Measurements from ENCODE around the gene GNL3.
"Not testable (repeated sequence)": the region's sequence is repeated elsewhere in the genome, so short reads cannot be mapped to it uniquely, and the experiment has no call there.

GNL3 gene

DNA sequence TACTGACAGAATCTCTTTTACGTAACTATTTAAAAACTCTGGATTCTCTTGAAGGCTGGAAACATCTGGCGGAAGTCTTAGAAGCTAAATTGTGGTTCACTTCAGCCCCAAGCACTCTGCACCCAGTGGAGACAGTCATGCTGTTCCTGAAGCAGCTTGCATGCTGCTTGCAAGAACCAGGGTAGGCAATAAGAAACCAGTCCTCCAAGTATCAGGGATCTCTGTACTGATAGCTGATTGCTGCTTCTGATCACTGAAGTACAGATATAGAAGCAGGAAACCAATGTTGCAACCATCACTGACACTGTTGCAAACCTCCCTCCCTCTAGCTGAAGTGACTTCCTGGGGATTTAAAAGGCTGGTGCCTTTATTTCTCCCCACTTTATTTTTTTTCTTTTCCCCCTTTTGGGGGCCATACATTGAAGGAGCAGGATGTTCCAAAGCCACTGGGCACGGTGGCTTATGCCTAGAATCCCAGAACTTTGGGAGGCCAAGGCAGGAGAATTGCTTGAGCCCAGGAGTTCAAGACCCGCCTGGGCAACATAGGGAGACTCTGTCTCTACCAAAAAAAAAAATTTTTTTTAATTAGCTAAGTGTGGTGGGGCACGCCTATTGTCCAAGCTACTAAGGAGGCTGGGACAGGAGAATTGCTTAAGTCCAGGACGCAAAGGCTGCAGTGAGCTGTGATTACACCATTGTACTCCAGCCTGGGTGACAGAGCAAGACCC lies 35.3 kb downstream of the GNL3 start:
- ATAC-seq: no peak

DNA sequence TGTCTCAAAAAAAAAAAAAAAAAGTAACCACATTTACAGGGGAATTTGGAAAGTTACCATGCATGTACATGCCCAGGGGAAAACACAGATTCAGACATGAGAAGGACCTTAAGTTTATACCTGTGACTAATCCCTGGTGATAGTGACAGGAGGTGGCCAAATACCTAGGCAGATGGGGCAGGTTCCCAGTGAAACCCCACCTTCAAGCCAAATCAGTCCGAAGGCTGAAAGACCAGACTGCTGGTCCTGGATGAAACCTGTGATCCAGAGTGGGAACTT lies 35.8 kb downstream of the GNL3 start:
- peak in 1 of 2 donors; percentile 7 for ATAC-seq

DNA sequence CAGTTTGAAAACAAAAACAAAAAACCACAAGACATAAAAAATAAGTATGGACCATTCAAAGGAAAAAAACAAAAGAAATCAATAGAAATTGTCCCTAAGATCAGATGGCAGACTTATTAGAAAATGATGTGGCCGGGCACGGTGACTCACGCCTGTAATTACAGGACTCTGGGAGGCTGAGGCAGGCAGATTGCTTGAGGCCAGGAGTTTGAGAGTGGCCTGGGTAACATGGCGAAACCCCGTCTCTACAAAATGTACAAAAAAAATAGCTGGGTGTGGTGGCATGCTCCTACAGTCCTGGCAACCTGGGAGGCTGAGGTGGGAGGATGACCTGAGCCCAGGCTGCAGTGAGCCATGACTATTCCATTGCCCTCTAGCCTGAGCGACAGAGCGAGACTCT lies 36.7 kb downstream of the GNL3 start:
- ATAC-seq: no peak

DNA sequence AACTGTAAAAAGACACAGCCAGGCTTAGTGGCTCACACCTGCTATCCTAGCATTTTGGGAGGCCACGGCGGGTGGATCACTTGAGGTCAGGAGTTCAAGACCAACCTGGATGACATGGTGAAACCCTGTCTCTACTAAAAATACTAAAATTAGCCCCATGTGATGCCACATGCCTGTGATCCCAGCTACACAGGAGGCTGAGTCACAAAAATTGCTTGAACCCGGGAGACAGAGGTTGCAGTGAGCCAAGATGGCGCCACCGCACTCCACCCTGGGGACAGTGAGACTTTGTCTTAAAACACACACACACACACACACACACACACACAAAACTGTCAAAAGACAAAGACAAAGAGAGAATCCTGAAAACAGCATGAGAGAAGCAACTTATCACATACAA lies 38.1 kb downstream of the GNL3 start:
- no peak for ATAC-seq

DNA sequence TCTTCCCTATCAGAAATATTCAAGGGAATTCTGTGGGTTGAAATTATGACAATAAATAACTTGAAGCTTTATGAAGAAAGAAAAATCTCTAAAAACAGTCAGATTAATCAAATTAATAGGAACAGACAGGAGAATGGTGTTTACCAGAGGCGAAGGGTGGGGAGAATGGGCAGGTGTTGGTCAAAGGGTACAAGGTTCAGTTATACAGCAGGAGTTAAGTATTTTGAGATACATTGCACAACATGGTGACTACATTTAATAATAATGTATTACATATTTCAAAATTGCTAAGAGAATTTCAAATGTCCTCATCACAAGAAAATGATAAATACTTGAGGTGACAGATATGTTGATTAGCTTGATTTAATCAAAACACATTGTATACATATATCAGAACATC lies 38.7 kb downstream of the GNL3 start:
- ATAC-seq: no peak

DNA sequence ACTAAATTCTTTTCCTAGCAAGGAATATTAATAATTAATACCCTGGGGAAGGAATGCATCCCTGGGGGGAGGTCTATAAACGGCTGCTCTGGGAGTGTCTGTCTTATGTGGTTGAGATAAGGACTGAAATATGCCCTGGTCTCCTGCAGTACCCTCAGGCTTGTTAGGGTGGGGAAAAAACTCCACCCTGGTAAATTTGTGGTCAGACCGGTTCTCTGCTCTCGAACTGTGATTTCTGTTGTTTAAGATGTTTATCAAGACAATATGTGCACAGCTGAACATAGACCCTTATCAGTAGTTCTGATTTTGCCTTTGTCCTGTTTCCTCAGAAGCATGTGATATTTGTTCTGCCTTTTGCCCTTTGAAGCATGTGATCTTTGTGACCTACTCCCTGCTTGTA lies 42.9 kb downstream of the GNL3 start:
- not testable (repeated sequence) for ATAC-seq

DNA sequence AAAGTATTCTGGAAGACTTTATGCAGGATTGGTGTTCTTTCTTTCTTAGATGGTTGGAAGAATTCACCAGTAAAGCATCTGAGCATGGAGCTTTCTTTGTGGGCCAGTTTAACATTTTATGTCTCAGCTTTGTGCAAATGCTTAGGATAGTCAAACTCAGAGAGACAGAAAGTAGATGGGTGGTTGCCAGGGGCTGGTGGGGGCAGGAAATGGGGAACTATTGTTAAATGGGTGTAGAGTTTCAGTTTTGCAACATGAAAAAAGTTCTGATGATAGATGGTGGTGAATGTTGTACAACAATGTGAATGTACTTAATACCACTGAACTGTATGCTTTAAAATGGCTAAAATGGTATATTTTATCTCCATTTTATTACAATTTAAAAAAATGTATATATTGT lies 44.8 kb downstream of the GNL3 start:
- no peak for ATAC-seq

DNA sequence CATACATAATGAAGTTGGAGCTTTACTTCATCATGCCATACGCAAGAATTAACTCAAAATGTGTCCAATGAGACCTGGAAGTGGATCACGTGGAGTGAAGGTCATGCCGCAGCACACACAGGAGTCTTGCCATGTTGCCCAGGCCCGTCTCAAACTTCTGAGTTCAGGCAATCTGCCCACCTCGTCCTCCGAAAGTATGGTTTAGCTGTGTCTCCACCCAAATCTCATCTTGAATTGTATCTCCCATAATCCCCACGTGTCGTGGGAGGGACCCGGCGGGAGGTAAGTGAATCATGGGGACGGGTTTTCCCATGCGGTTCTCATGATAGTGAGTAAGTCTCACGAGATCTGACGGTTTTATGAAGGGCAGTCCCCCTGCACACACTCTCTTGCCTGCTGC lies 45.8 kb downstream of the GNL3 start:
- no peak for ATAC-seq

DNA sequence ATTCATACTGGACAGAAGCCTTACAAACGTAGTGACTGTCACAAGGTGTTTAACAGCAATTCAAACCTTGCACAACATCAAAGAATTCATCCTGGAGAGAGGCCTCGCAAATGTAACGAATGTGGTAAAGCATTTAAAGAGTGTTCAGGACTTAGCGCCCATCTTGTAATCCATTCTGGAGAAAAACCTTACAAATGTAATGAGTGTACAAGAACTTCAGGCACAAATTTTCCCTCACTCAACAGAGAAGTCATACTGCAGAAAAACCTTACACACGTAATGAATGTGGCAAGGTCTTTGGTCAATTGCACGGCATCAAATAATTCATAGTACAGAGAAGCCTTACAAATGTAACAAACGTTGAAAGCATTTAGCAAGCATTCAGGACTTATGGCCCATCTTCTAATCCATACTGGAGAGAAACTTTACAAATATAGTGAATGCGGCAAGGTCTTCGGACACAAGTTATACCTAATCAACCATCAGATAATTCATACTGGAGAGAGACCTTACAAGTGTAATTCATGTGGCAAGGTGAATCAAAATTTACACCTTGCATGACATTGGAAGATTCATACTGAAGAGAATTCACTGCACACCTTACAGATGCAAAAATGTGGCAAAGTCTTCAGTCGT lies 47.5 kb downstream of the GNL3 start:
- ATAC-seq: no peak

DNA sequence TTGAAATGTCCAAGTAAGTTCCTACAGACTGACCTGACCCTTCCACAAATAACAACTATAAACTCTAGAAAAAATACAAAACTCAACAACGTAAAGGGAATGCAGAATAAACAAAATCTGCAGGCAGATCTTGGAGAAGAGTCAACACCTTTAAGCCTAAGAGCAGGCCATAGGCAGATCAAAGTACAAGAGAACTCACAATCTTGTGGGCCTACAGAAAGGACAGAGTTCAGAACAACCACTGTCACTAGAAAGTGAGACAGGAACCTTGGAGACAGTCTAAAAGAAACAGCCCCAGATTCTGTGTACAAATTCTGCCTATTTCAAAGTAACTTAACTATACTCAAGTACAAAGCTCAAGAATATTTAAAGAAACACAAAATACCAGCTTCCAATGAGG lies 53.9 kb downstream of the GNL3 start:
- ATAC-seq: no peak

DNA sequence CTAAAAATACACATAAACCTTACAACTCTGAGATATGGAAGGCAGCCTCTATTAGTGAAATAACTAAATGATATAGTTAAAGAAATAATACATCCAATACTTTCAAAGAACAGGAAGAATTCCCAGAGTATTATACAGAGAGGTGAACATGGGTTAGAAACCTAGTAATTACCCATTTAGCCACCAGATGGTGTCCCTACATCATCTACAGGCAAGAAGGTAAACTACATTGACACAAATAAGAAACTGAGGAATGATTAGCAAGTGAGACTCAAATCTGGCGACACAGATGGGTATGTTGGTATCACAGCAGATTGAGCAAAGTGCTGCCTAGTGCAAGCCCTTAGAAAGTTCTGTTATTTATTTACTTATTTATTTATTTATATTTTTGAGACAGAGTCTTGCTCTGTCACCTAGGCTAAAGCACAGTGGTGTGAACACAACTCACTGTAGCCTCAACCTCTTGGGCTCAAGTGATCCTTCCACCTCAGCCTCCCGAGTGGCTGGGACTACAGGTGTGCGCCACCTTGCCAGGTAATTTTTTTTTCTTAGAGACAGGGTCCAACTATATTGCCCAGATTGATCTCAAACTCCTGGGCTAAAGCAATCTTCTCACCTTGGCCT lies 56.7 kb downstream of the GNL3 start:
- ATAC-seq: no peak

DNA sequence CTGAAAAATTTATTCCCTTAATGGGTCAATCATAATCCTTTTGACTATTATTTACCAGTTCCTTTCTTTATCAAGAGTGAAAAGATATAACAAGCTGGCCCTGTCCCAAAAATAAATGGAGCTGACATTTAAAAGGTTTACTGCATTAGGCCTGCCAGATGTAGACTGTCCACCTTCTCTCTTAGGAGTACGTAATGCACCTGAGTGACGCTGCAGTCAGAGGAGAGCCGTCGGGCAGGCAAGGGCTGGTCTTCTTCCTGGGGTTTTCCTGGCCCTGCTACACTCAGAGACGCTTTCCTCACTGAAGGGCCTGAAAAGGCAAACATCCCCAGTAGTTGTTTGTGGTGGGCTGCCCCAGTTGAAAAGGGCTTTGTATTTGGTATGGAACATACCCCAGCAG lies 57.3 kb downstream of the GNL3 start:
- no peak for ATAC-seq

DNA sequence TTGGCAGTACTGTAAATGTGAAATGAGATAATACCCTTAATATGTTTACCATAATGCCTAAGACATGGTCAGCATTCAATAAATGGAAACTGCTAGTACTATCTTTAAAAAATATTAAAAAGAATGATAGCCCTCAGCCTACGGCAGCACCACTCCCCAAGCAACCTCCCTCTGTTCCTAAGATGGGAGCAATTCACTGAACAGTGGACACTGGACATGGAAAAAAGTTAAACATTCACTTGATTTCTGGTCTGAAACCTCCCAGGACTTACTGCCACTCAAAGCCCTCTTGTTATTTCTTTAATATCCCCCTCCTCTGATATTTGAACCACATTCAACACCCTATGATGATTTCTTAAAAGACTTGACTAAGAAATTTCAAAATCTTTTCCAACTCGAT lies 57.9 kb downstream of the GNL3 start:
- no peak for ATAC-seq

All from activated CD4-positive, CD25-positive, alpha-beta regulatory T cell treated with anti-CD3 and anti-CD28 coated beads, Interleukin-2, amount 50 U/mL, for 24 hours (primary cell).